CD4-positive, alpha-beta T cell (primary cell): Measurements from ENCODE around the gene KCTD6. TPM values are rescaled to one million over a fixed set of nuclear protein-coding genes. Genes with fewer than 3 reads are reported as not detected.

Experiments
- ATAC-seq: fragments of 200-7000 bp; cut with Tn5 transposase; one replicate; pipeline ENCODE4 v1.10.0; 2022; ENCODE audit warnings: mild to moderate bottlenecking; ENCODE audit not compliant: poor library complexity
- CTCF ChIA-PET: fragments of 350-600 bp; sonication (Branson Sonifier 250); formaldehyde crosslinking; loops from one replicate; lab custom pipeline; 2021; ENCODE audit warnings: antibody characterized with exemption, inconsistent platforms; lab: Charles Lee
- POLR2A ChIA-PET: fragments of 350-600 bp; sonication (Branson Sonifier 250); formaldehyde crosslinking; loops from one replicate; lab custom pipeline; 2021; ENCODE audit warnings: antibody characterized with exemption, inconsistent platforms; lab: Charles Lee
- DNase-seq, 14 experiments: peaks; one replicate each; pipeline ENCODE4 v3.0.0-alpha.2; 2013 to 2020; ENCODE audit warnings: mixed read lengths in 2 of 14
- H3K27ac ChIP-seq, 2 donors: one replicate each; pipeline versions ENCODE4 v1.5.1 to v1.7.0; 2013; ENCODE audit warnings: low read length in 2 of 2, low read depth in 1 of 2, mild to moderate bottlenecking in 1 of 2
- H3K27me3 ChIP-seq, 2 experiments: 1 replicate in 1 of 2; 2 replicates in 1 of 2; pipeline versions ENCODE4 v1.6.1 to v1.7.0; 2013; ENCODE audit warnings: low read length in 2 of 2, control low read depth in 1 of 2, mild to moderate bottlenecking in 1 of 2, moderate library complexity in 1 of 2; ENCODE audit not compliant: insufficient read depth in 2 of 2, control insufficient read depth in 1 of 2
- H3K36me3 ChIP-seq: one replicate; pipeline ENCODE4 v1.6.1; 2013; ENCODE audit warnings: low read length, control low read depth; ENCODE audit not compliant: insufficient read depth
- H3K4me1 ChIP-seq: one replicate; pipeline ENCODE4 v1.6.1; 2013; ENCODE audit warnings: low read length, control low read depth; ENCODE audit not compliant: insufficient read depth
- H3K4me3 ChIP-seq: one replicate; pipeline ENCODE4 v1.5.1; 2013; ENCODE audit warnings: mild to moderate bottlenecking, low read length, moderate library complexity
- H3K9me3 ChIP-seq, 2 experiments: 1 replicate in 1 of 2; 2 replicates in 1 of 2; pipeline versions ENCODE4 v1.6.1 to v1.7.0; 2013; ENCODE audit warnings: low read length in 2 of 2, mild to moderate bottlenecking in 2 of 2, control low read depth in 1 of 2, moderate library complexity in 1 of 2; ENCODE audit not compliant: control insufficient read depth in 1 of 2, insufficient read depth in 1 of 2
- H3K27ac Mint-ChIP-seq: one replicate; pipeline ENCODE4 v1.8.0; 2020; ENCODE audit warnings: mixed read lengths
- H3K27me3 Mint-ChIP-seq: one replicate; pipeline ENCODE4 v1.8.0; 2021; ENCODE audit warnings: mixed read lengths
- H3K36me3 Mint-ChIP-seq: one replicate; pipeline ENCODE4 v1.8.0; 2021; ENCODE audit warnings: low read depth, mixed read lengths
- H3K4me1 Mint-ChIP-seq: one replicate; pipeline ENCODE4 v1.8.0; 2021; ENCODE audit warnings: low read depth, mixed read lengths
- H3K4me3 Mint-ChIP-seq: one replicate; pipeline ENCODE4 v1.8.0; 2020; ENCODE audit warnings: mild to moderate bottlenecking, mixed read lengths
- H3K9me3 Mint-ChIP-seq: one replicate; pipeline ENCODE4 v1.8.0; 2020; ENCODE audit warnings: mixed read lengths
- CTCF ChIP-seq: fragments of 200-600 bp; IDR thresholded peaks from one replicate; pipeline ENCODE4 v1.8.0; 2022; ENCODE audit warnings: antibody characterized with exemption, mild to moderate bottlenecking
- intact Hi-C, 2 experiments: fragments of 100-400 bp; cut with DNase I in 1 of 2; cut with micrococcal nuclease in 1 of 2; formaldehyde crosslinking; loops; one replicate each; pipeline versions ENCODE4 v1.15.1 to v1.9.0; 2023 to 2025; cut with DNase I, micrococcal nuclease
- total RNA-seq, 174 experiments: library from RNA in 2 of 174; stranded (reverse) in 2 of 174; gene quantifications; one replicate each; pipeline ENCODE4 v1.2.3 and lab custom pipeline; 2021 to 2026

KCTD6 gene
- total RNA-seq, 2 experiments from 2014 or later = 3.8 to 5.0 TPM

GRCh38 chr3:58480309-58480708 is 11.6 kb upstream of the KCTD6 start:
- Mint-ChIP-seq H3K27me3 (no peaks in the 10 kb centered on the region), H3K36me3 (no peaks in the 10 kb centered on the region), H3K4me3 (no peak overlapping the region), H3K4me1 (peaks cover under 1% of the 10 kb centered on the region), H3K27ac (no peak overlapping the region), H3K9me3 (no peaks in the 10 kb centered on the region)
- DNase-seq (no peak), ATAC-seq (no peak)
- ChIA-PET POLR2A (no interaction called here), CTCF (no interaction called here)
- Histone ChIP-seq H3K4me3 (no peak overlapping the region), H3K4me1 (peaks cover 2% of the 10 kb centered on the region), H3K36me3 (no peaks in the 10 kb centered on the region), H3K9me3 (no peaks in the 10 kb centered on the region), H3K27me3 (no peaks in the 10 kb centered on the region), H3K27ac (no peak overlapping the region)
- intact Hi-C loops = no loop called here
- no peak for TF ChIP-seq CTCF

GRCh38 chr3:58482917-58483636 is 8.8 kb upstream of the KCTD6 start:
- POLR2A ChIA-PET = interaction anchor here (1.2 kb wide), 1 partner anchor 50 kb away, joined by 3 read pairs; no protein-coding TSS in a partner anchor
- no peak for DNase-seq
- Mint-ChIP-seq H3K9me3 (no peaks in the 10 kb centered on the region), H3K4me3 (no peak overlapping the region), H3K27ac (no peak overlapping the region), H3K4me1 (no peaks in the 10 kb centered on the region), H3K27me3 (no peaks in the 10 kb centered on the region), H3K36me3 (no peaks in the 10 kb centered on the region)
- Histone ChIP-seq H3K4me1 (no peaks in the 10 kb centered on the region), H3K36me3 (no peaks in the 10 kb centered on the region), H3K9me3 (no peaks in the 10 kb centered on the region), H3K27ac (no peak overlapping the region), H3K27me3 (no peaks in the 10 kb centered on the region), H3K4me3 (no peak overlapping the region)
- intact Hi-C loops = no loop called here
- TF ChIP-seq CTCF = no peak
- CTCF ChIA-PET = interaction anchor here (0.9 to 1.7 kb wide), 3 partner anchors 9 to 177 kb away, joined by 3 to 4 read pairs (median 4); partner anchors contain the start of genes HTD2, KCTD6 and RPP14
- ATAC-seq = no peak

GRCh38 chr3:58484045-58484721 is 7.7 kb upstream of the KCTD6 start:
- H3K27me3 ChIP-seq = no peaks in the 10 kb centered on the region
- DNase-seq (no peak), ATAC-seq (no peak)
- Mint-ChIP-seq H3K36me3 (no peaks in the 10 kb centered on the region), H3K9me3 (no peaks in the 10 kb centered on the region), H3K27me3 (no peaks in the 10 kb centered on the region), H3K4me1 (no peaks in the 10 kb centered on the region), H3K27ac (no peak overlapping the region), H3K4me3 (no peak overlapping the region)
- ChIA-PET CTCF (interaction anchor here (0.9 kb wide), 1 partner anchor 178 kb away, joined by 4 read pairs; the partner anchor contains the start of genes HTD2 and RPP14), POLR2A (interaction anchor here (1.2 kb wide), 1 partner anchor 51 kb away, joined by 3 read pairs; no protein-coding TSS in a partner anchor)
- intact Hi-C loops = no loop called here
- H3K9me3 ChIP-seq = no peaks in the 10 kb centered on the region
- H3K27ac ChIP-seq = no peak overlapping the region
- no peak for TF ChIP-seq CTCF
- no peaks in the 10 kb centered on the region for H3K36me3 ChIP-seq
- H3K4me3 ChIP-seq = no peak overlapping the region
- H3K4me1 ChIP-seq = no peaks in the 10 kb centered on the region
